ENCODE data around the gene TPI1. TPM values are rescaled to one million over a fixed set of nuclear protein-coding genes. Genes with fewer than 3 reads are reported as not detected.
A peak's percentile ranks its signal among the peaks of the same experiment; 100 is the strongest.

The TPI1 gene
- total RNA-seq (2022) (498 and 549 TPM in 2 replicates), Bru-seq, nascent RNA (percentile 88 among the genes with signal in this experiment), BruChase-seq, experiment 1, labeled RNA remaining after a 6-hour chase (percentile 96 among the genes with signal in this experiment), BruChase-seq, experiment 2, labeled RNA remaining after a 2-hour chase (percentile 90 among the genes with signal in this experiment)
- long read RNA-seq, transcript TPI1-201 (7 exons, 1,763 nt) = major isoform, 1,828 of 1,892 reads
- long read RNA-seq, partial matches to known transcripts = 25 of 1,892 reads
- long read RNA-seq, other reads (novel, unspliced or antisense) = 37 of 1,892 reads

DNA sequence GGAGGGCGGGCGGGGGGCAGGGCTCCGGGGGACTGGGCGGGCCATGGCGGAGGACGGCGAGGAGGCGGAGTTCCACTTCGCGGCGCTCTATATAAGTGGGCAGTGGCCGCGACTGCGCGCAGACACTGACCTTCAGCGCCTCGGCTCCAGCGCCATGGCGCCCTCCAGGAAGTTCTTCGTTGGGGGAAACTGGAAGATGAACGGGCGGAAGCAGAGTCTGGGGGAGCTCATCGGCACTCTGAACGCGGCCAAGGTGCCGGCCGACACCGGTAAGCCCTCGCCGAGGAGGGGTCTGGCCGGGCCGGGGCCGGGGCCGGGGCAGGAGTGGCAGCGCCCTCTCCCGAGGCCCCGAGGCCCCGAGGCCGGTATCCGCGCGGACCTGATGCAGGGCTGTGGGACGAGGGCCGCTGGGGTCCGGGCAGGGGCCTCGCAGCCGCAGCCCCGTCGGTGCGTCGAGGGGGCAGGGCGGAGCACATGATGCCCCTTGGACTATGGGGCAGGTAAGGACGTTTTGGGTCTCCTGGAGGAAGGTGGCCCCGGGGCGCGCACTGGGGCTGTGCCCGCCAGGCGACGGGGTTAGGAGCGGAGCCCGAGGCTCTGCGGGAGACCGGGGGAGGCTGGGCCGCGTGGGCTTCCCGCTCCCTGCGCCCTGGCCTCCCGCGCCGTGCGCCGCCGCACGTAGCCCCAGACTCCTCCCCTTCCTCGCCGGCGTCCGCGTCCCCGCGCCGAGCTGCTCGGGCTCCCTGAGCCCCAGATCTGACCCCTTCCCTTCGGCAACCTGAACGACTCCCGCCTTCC is at the start of gene TPI1:
TPI1 (plus strand) TSS at position 119 of the 798 bp plus-strand sequence; CDS start at position 155, 36 bp downstream.
- BruUV-seq (replicated peaks) = no TSS peak
- intact Hi-C loops (cut with micrococcal nuclease) = loop anchor here (2.0 kb wide), 1 partner anchor 71 kb away; no protein-coding TSS in a partner anchor
- H3K27me3 Mint-ChIP-seq (ENCODE audit: insufficient read depth, unreplicated experiment) = no peaks in the 10 kb centered on the region
- peak within 1 kb of the TSS; percentile 86 for H3K4me3 Mint-ChIP-seq (ENCODE audit: unreplicated experiment)
- TF ChIP-seq, protein P1, sequence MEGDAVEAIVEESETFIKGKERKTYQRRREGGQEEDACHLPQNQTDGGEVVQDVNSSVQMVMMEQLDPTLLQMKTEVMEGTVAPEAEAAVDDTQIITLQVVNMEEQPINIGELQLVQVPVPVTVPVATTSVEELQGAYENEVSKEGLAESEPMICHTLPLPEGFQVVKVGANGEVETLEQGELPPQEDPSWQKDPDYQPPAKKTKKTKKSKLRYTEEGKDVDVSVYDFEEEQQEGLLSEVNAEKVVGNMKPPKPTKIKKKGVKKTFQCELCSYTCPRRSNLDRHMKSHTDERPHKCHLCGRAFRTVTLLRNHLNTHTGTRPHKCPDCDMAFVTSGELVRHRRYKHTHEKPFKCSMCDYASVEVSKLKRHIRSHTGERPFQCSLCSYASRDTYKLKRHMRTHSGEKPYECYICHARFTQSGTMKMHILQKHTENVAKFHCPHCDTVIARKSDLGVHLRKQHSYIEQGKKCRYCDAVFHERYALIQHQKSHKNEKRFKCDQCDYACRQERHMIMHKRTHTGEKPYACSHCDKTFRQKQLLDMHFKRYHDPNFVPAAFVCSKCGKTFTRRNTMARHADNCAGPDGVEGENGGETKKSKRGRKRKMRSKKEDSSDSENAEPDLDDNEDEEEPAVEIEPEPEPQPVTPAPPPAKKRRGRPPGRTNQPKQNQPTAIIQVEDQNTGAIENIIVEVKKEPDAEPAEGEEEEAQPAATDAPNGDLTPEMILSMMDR (IDR thresholded peaks at IDR 0.05; ENCODE audit: unreplicated experiment) = no peak
- H3K27ac Mint-ChIP-seq (ENCODE audit: low read depth, unreplicated experiment) = peak within 1 kb of the TSS; percentile 82
- H3K4me1 Mint-ChIP-seq (ENCODE audit: insufficient read depth, unreplicated experiment) = peaks cover 30% of the 10 kb centered on the region
- peak; percentile 70 for DNase-seq (ENCODE audit: unreplicated experiment)
- ChIA-PET CTCF (interaction anchor here (0.6 to 7.7 kb wide), 19 partner anchors 8 to 625 kb away, joined by 3 to 64 read pairs (median 3); partner anchors contain the start of genes C12orf57, C1RL and RNU7-1), POLR2A (interaction anchor here (0.6 to 7.7 kb wide), 20 partner anchors 11 to 300 kb away, joined by 3 to 130 read pairs (median 6); partner anchors contain the start of genes C12orf57, CDCA3, COPS7A and GNB3)
- peaks cover 67% of the 10 kb centered on the region for H3K36me3 Mint-ChIP-seq (ENCODE audit: insufficient read depth, unreplicated experiment)
- no peaks in the 10 kb centered on the region for H3K9me3 Mint-ChIP-seq (ENCODE audit: unreplicated experiment)

DNA sequence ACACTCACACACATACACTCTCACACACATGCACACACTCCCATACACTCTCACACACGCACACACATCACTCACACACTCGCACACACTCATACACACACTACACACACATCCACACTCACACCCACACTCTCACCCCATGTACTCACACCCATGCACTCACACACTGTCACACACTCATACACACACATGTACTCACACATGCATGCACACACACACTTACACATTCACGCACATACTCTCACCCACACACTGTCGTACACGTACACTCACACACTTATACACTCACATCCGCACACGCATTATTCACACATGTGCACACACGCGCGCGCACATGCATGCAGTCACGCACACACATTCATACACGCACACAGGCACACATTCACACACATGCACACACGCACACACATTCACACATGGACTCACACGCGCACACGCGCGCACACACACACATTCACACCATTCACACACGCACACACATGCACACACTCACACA is 49.6 kb upstream of the TPI1 start:
- Mint-ChIP-seq H3K9me3 (ENCODE audit: unreplicated experiment) (no peaks in the 10 kb centered on the region), H3K4me1 (ENCODE audit: insufficient read depth, unreplicated experiment) (no peaks in the 10 kb centered on the region), H3K27ac (ENCODE audit: low read depth, unreplicated experiment) (no peak overlapping the region), H3K36me3 (ENCODE audit: insufficient read depth, unreplicated experiment) (no peaks in the 10 kb centered on the region), H3K27me3 (ENCODE audit: insufficient read depth, unreplicated experiment) (peaks cover 50% of the 10 kb centered on the region), H3K4me3 (ENCODE audit: unreplicated experiment) (no peak overlapping the region)
- DNase-seq (ENCODE audit: unreplicated experiment) = no peak
- ChIA-PET POLR2A (interaction anchor here (0.6 kb wide), 1 partner anchor 128 kb away, joined by 3 read pairs; the partner anchor contains the start of gene ZNF384), CTCF (no interaction called here)
- intact Hi-C loops (cut with micrococcal nuclease) = no loop called here
- TF ChIP-seq, protein P1 (IDR thresholded peaks at IDR 0.05; ENCODE audit: unreplicated experiment) = no peak
- BruUV-seq (replicated peaks) = no TSS peak

DNA sequence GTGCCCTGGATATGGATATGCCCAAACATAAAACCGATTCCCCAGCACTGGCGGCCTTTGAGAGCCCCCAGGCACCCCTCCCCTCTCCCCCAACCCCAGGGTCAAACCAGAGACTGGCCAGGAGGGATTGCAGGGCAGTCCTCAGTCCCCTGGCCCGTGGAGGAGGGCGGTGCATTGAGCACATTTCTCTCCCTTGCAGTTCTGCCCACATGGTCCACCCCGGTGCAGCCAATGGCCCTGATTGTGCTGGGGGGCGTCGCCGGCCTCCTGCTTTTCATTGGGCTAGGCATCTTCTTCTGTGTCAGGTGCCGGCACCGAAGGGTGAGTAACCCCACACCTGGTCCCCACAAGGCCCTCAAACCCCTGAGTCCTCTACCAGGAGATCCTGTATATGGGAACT is 49.1 kb upstream of the TPI1 start:
- no peaks in the 10 kb centered on the region for H3K36me3 Mint-ChIP-seq (ENCODE audit: insufficient read depth, unreplicated experiment)
- intact Hi-C loops (cut with micrococcal nuclease) = no loop called here
- ChIA-PET CTCF (no interaction called here), POLR2A (interaction anchor here (0.6 kb wide), 1 partner anchor 129 kb away, joined by 3 read pairs; the partner anchor contains the start of gene ZNF384)
- no peaks in the 10 kb centered on the region for H3K9me3 Mint-ChIP-seq (ENCODE audit: unreplicated experiment)
- peaks cover 55% of the 10 kb centered on the region for H3K27me3 Mint-ChIP-seq (ENCODE audit: insufficient read depth, unreplicated experiment)
- TF ChIP-seq, protein P1 (IDR thresholded peaks at IDR 0.05; ENCODE audit: unreplicated experiment) = no peak
- no TSS peak for BruUV-seq (replicated peaks)
- no peak overlapping the region for H3K4me3 Mint-ChIP-seq (ENCODE audit: unreplicated experiment)
- H3K27ac Mint-ChIP-seq (ENCODE audit: low read depth, unreplicated experiment) = no peak overlapping the region
- H3K4me1 Mint-ChIP-seq (ENCODE audit: insufficient read depth, unreplicated experiment) = no peaks in the 10 kb centered on the region
- DNase-seq (ENCODE audit: unreplicated experiment) = no peak

DNA sequence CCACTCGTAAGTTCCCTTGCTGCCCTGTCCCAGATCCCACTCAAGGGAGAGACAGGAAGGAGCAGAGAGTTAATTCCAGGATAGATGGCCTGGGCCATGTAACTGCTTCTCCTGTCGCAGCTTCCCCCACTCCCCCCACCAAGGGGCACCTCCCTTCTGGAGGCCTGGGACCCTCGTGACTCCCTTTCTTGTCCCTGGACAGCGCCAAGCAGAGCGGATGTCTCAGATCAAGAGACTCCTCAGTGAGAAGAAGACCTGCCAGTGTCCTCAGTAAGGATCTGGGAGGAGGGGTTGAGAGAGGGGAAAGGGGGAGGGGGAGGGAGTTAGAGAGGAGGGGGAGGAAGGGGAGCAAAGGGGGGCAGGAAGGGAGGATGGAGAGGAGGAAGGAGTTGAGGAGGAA is 48.7 kb upstream of the TPI1 start:
- CTCF ChIA-PET = no interaction called here

More for the DNA sequence above, 48.7 kb upstream of the TPI1 start:
- BruUV-seq (replicated peaks) = no TSS peak
- Mint-ChIP-seq H3K4me3 (ENCODE audit: unreplicated experiment) (no peak overlapping the region), H3K4me1 (ENCODE audit: insufficient read depth, unreplicated experiment) (no peaks in the 10 kb centered on the region), H3K36me3 (ENCODE audit: insufficient read depth, unreplicated experiment) (no peaks in the 10 kb centered on the region), H3K27me3 (ENCODE audit: insufficient read depth, unreplicated experiment) (peaks cover 56% of the 10 kb centered on the region), H3K27ac (ENCODE audit: low read depth, unreplicated experiment) (no peak overlapping the region), H3K9me3 (ENCODE audit: unreplicated experiment) (no peaks in the 10 kb centered on the region)
- POLR2A ChIA-PET = interaction anchor here (0.6 kb wide), 1 partner anchor 129 kb away, joined by 3 read pairs; the partner anchor contains the start of gene ZNF384
- TF ChIP-seq, protein P1 (IDR thresholded peaks at IDR 0.05; ENCODE audit: unreplicated experiment) = no peak
- intact Hi-C loops (cut with micrococcal nuclease) = no loop called here
- DNase-seq (ENCODE audit: unreplicated experiment) = no peak

Data from MCF 10A (cell line).